NCI-H2107 (cell line): ENCODE data around the gene CYB5B.

Experiments used
- DNase-seq: peaks from one replicate; lab custom pipeline; 2025; lab: John Stamatoyannopoulos, UW

CYB5B gene, protein sequence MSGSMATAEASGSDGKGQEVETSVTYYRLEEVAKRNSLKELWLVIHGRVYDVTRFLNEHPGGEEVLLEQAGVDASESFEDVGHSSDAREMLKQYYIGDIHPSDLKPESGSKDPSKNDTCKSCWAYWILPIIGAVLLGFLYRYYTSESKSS

DNA sequence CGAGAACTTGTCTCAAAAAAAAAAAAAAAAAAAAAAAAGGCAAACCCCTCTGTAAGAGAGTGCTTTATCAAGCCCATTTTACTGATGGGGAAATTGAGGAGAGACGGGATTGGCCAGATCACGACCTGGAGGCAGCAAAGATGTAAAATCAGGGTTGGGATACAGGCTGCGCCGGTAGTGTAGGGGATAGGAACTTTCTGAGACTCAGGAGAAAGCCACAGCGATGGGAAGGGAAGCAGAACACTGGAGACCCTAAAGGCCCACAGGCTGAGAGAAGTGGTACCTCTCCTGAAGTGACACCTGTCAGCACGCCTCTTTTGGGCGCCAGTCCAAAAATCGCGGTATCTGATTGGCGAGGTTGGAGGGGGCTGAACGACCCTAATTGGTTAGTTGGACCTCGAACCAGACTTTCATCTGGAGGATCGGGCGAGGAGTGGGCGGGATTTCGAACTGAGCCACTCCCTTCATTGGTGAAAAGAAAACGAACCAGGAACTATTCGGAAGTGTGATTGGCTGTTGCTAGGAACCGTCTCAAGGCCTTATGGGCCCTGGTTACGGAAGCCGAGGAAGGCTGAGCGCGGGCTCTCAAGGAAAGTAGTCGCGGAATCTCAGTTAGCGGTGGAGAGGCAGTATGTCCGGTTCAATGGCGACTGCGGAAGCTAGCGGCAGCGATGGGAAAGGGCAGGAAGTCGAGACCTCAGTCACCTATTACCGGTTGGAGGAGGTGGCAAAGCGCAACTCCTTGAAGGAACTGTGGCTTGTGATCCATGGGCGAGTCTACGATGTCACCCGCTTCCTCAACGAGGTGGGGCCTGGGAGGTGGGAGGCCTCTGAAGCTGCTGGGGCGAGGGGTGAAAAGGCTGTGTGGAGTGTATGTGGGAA is at the start of gene CYB5B:
TSS of gene CYB5B (plus strand) at position 567 of the 882 bp plus-strand sequence. CDS start at position 632, 65 bp downstream.
- peak; percentile 98 for DNase-seq

DNA sequence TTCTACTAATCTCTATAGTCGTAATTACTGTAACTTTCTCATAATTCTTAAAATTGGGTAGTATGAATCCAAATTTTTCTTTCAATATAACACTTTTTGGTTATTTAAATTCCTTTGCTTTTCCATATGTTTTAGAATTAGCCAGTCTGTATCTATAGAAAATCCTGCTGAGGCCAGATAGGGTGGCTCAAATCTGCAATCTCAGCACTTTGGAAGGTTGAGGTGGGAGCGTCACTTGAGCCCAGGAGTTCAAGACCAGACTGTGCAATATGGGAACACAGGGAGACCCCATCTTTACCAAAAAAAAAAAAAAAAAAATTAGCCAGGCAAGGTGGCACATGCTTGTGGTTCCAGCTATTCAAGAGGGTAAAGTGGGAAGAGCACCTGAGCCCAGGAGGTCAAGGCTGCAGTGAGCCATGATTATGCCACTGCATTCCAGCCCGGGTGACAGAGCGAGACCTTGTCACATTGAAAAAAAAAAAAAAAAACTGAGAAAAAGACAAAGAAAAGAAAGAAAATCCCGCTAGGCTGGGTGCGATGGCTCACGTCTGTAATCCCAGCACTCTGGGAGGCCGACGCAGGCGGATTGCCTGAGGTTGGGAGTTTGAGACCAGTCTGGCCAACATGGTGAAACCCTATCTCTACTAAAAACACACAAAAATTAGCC is 47.9 kb upstream of the CYB5B start:
- no peak for DNase-seq

DNA sequence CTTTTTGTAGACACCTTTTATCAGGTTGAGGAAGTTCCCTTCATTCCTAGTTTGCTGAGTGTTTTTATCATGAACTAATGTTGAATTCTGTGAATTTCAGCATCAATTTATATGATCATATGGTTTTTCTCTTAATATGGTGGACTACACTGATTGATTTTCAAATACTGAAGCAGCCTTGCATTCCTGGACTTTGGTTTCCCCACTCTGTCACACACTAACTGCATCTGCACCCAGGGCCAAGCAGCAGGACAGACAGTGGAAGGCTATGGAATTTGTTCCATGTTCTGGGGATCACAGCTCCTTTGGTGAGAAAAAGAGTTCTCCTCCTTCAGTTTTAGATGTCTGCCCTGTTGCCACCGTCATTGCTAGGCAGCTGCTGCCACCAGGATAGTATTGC is 46.4 kb upstream of the CYB5B start:
- no peak for DNase-seq

DNA sequence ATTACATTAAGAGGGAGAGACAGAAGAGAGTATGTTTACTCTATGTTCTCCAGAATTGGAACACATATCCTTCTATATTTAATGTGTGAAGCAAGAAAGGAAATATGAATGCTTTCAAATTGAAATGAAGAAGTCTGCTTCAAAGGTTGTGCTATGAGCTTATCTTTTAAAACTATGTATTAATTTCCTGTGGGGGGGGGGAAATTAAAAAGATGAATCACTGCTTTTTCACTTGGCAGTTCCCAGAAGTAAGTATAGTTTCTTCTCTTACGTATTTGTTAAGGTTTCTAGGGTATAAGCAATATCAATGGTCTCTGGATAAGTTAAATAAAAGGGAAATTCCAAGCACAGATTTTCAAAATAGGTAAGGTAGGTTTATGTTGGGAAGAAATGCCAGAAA is 45.7 kb upstream of the CYB5B start:
- no peak for DNase-seq

DNA sequence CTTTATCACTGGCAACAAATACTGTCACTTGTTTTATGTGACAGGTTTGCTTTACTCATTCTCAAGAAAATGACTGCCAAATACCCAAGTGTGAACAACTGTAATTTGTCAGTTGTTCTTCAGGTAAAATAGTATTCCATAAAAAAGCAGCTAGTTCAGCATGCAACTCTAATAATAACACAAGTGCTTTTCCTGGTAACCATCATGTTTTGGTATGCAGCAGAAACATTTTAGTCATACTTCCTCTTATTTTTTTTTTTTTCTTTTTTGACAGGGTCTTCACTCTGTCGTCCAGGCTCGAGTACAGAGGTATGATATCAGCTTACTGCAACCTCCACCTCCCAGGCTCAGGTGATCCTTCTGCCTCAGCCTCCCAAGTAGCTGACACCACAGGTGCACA is 43.2 kb upstream of the CYB5B start:
- no peak for DNase-seq

DNA sequence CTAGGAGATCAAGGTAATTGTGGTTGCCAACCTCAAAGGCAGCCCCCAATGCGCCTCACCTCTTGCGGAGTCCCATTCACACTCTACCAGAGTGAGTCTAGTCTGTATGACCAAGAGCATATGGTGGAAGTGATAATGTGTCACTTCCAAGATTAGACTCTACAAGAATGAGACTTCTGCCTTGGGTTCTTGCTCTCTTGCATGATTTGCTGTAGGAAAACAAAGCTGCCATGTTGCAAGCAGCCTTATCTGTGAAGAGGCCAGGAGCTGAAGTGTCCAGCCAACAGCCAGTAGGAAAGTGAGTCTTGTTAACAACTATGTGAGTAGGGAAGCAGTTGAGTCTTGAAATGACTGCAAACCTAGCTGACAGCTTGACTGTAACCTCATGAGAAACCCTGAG is 42.0 kb upstream of the CYB5B start:
- no peak for DNase-seq

DNA sequence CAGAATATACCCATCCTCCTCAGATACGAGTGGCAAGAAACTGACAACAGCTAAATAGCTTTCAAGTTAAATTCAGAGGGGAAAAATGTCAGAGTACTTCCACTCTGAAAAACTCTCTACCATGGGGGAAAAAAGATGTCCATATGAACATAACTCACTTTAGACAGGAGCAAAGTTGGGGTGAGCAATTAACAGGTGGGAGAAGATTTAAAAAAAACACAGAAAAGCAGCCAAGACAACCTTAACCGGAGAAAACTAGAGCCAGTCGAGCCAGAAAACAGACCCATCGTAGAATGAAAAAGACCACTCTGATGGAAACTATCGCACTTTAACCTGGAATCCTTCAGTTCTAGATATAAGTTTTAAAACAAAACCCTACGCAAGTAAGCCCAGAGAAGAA is 39.4 kb upstream of the CYB5B start:
- DNase-seq, result no peak

DNA sequence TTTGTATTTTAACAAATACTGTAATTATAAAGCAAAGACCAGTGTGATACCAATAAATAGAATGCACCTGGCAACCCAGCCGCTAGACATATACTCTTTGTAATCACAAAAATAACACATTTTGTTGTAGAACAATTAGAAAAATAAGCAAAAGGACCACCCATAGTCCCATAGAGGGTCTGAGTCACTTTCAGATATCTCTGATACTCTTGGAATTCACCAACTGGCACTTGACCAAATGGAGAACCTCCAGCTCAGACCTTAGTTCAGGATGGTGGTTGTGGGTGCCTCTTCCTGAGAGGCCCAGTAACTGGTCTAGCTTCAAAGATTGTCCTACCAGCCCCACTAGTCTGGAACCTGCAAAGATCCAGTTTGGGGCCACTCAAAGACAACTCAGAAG is 37.8 kb upstream of the CYB5B start:
- no peak for DNase-seq

DNA sequence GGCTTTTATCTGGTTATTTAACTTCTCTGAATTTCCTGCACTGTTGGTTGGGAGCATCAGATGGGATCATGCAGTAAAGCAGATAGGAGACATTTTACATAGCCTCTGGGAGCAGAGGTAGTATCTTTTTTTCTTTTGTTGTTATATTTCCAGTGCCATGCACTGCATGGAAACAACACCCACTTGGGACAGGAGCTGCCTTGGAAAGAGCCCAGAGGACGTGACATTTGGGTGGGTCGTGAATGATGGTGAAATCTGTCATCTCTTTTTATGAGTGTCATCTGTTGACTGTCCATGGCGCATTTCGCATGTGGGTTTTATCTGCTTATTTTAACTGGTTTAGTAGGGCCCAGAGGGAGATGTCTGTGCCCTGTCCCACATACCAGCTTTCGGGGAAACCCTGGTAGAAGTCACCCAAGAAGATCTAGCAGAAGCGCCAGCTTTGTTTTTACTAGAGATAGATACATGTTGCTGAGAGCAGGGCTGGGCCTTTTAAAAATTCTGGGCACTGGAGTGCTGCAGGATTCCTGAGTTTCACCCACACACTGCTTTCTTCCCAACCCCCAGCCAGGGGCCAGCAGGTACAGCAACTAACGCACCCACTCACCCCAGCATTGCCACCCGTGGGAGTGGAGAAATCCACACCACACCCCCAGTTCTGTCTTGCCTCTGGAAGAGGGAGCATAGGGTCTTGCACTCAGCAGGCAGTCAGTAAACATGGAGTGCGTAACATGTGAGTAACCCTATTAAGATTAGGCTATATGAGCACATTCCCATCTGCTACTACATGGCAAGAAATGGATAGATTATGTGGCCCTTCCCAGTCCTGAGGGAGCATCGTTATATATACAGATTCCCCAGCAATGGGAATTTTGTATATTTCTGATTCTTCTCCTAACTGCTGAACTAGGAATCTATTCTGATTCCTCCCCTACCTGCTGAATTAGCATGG is 30.2 kb upstream of the CYB5B start:
- DNase-seq, result no peak

DNA sequence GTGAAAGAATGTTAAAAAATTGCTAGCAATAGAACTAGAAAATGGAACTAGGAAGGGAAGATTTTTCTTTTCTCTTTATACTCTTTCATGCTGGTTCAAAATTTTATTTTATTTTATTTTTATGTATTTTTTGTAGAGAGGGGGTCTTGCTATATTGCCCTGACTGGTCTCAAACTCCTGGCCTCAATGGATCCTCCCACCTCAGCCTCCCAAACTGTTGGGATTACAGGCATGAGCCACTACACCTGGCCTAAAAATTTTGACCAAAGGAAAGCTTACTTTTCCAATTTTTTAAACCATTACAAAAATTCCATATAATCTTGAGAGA is 28.6 kb upstream of the CYB5B start:
- no peak for DNase-seq

DNA sequence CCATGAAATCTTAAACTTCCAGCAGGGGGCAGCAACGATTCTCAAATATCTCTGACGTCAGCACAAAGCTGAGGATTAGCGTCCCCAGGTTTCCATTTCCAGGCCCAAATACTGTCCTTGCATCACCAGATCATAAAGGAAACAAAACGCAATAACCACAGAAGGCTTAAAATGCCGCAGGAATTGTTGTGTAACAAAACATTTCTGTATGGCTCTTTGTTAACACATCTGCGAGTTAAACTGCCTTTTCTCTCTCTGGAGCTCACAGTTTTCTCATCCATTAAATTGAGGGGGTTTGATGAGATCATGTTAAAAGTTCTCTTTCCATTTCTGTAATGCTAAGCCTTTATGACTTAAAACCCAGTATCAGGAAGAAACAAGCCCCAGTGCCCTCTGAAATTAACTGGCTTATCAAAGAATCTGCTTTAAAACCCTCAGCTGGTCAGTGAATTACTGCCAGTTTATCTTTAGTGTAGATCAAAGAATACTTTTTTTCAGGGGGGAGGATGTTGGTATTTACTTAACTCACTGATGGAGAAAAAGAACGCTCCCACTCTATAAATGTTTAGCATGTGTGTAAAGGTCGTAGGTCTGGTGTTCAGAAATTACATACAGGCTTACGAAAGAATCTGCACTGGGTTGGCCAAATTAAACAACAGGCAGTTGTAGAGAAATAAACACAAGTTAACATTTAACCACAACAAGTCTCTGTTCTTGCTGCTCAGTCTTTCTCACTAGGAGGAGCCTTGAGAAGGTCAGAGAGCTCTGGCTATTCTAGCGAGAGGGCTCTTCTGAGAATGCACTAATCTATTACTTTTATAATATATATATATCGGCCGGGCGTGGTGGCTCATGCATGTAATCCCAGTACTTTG is 28.0 kb upstream of the CYB5B start:
- DNase-seq, result peak; percentile 81

DNA sequence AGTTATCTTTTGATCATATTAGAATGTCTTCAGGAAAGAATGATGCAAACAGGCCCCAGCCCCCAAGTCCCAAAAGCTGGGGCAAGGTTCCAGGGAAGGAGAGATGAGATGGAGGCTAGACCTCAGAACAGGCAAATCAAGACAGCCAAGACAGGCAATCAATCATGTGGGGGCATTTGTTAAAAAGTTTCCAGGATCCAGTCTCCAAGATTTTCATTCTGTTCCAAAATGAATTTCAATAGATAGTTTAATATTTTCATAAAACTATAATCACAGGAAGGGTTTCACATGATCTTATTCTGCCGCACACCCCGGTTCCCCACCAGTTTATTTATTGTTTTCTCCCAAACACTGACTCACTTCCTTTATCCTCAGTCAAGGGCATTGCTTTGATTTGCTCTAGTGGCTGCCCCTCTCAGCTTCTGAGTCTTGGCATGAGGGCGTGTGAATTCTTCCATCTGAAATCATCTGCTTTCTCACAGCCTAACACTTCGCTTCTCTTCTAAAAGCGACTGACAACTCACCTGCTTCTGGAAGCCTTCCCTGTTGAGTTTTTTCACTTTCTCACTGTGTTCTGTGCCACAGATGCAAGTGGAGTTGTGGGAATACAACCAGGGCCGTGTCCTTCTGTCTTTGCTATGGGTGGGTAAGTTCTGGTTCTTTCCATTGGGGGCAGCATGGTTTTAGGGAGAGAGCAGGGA is 26.4 kb upstream of the CYB5B start:
- DNase-seq, result no peak

DNA sequence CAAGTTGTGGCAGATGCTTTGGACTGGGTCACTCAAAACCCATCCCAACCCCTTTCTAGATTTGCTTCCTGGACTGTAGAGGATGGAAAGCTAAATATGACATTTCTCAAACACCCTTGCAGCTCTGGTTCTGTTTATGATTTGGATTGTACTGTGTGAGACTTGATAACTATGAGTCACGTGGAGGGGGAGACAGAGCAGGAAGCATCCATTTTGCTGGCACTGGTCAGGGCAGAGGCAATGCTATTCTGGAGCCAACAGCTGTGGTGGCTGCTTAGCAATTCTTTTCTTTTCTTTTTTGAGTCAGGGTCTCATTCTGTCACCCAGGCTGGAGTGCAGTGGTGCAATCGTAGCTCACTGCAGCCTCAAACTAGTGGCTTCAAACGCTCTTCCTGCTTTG is 25.1 kb upstream of the CYB5B start:
- no peak for DNase-seq

DNA sequence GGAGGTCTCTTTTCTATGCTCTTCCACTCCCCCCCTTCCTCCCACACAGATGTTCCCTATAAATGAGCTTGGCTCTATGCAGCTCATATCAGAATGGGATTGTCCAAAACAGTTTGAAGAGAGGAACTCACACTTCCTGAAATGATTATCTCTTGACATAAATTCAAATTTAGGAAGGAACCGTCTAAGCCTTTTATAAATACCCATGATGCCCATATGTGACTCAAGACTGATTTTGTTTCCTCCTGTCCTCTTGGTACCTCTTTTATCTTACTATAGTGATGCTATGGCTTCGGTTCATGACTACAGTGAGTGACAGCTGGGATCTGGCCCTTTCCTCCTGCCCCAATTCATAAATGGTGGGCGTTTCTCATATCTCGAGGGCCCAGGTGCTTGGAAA is 22.0 kb upstream of the CYB5B start:
- DNase-seq, result no peak

DNA sequence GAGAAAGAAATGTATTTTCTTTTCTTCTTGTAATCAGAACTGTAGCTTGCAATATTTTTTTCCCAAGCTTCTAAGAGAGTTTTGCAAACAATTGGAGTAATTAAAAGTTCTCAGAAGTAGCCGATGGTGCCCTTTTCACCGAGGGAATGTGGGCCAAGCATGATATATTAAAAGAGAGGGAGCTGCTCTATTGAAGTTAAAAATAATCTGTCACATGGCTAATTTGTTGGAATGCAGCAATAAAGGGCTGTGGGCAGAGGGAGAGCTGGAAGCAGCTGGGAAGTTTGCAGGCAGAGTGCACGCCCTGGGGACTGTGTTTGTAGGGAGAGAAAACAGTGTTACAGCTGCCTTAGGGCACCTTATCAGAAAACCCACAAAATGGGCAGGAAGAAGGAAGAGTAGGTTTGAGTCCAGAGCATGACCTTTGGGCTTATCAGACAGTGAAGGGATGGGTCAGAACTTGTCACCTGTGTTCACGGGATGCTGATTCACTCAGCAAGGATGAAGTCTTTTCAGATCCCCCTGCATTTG is 20.1 kb upstream of the CYB5B start:
- no peak for DNase-seq

DNA sequence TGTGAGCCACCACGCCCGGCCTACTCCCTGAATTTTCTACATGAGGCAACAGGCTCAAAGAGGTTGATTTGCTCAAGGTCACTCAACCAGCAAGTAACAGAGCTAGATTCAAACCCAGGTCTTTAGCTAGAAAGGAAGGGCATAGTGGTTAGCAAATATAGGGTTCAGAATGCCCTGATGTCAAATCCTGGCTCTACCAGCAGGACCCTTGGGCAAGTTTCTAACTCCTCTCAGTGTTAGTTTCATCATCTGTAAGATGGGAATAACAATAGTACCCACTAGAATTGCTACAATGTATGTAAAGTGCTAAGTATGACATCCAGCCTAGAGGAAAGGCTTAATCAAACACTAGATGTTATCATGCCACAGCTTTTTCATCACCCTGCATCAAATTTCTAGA is 19.1 kb upstream of the CYB5B start:
- DNase-seq, result no peak

DNA sequence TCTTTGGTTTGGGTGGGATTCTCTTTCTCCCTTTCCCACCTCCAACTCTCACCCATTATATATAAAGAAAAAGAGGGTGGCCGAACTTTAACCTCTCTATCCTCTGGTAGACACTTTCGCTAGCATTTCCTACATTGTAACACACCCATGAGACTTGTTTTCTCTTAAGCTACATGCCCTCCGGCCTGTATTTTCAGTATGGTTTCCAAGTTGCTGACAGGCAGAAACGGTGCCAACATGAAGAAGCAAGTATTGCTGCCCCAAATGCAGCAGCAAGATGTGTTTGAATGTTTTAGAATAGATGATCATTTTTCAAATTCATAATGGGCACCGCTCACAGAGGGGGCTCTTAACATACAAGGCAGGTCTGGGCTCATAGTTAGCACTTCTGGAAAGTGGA is 18.7 kb upstream of the CYB5B start:
- DNase-seq, result no peak

DNA sequence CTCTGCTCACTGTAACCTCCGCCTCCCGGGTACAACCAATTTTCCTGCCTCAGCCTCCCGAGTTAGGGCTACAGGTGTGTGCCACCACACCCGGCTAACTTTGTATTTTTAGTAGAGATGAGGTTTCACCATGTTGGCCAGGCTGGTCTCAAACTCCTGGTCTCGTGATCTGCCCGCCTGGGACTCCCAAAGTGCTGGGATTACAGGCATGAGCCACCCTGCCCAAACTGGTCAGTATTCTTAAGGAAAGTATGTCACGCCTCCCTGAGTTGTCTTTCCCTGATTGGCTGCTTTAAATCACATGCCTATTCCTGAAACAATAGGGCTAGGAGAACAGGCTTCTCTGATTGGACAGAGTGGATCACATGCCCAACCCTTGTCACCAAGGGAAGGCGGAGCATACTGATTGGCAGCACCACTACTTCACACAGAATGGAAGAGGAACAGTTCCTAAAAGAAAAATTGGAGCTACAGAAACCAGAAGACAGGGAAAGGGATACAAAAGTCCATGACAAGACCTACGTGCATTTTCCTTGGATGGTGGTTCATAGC is 17.6 kb upstream of the CYB5B start:
- DNase-seq, result no peak

DNA sequence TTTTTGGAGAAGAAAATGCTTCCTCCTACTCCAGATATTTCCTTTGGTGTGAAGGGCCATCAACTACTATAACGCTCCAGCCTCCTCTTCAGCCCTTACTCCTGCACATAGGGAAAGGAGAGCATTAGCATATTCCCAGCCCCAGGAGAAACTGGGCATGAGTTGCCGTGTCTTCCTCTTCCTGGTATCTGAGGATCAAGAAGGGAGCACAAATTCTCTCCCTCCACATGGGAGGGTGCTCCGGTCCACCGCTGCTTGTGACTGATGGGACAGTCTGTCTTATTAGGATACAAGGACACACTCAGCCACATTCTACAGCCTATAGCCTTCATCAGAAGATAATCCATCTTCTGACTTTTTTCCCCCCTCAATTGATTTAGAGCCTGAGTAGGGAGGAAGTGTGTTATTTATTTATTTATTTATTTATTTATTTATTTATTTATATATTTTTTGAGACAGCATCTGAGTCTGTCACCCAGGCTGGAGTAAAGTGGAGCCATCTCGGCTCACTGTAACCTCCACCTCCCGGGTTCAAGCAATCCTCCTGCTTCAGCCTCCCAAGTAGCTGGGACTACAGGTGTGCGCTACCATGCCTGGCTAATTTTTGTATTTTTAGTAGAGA is 16.6 kb upstream of the CYB5B start:
- DNase-seq, result no peak

DNA sequence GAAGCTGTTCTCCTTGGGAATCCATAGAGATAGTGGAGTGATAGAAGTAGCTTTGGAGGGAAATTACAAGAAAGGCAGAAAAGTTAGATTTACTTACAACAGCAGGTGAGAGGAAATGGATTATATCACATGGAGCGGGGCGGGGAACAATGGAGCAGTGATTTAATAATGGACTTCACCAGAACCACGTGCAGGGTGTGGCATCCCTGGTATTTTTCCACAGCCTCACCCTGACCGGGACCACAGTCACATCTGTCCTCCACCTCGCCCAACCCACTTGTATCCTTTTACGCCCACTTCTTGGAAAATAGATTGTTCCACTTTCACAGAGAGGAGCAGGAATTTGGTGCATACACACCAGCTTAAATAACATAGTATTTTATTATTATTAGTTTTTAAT is 15.9 kb upstream of the CYB5B start:
- no peak for DNase-seq
